ENCODE results near the gene ANKRD55. TPM values are rescaled to one million over a fixed set of nuclear protein-coding genes. Genes with fewer than 3 reads are reported as not detected.

ANKRD55 gene
- total RNA-seq, 2 donors from 2014 or later, result not detected

GRCh38 chr5:56070851-56071465, 162.2 kb downstream of the ANKRD55 start:
- H3K36me3 ChIP-seq, result no peaks in the 10 kb centered on the region
- no peak overlapping the region for H3K9ac ChIP-seq (ENCODE audit: low read depth in 2 of 2, low read length in 2 of 2)
- no peak overlapping the region for H3K4me3 ChIP-seq
- TF ChIP-seq CTCF (IDR thresholded peaks at IDR 0.05), result no peak
- H3K9me3 ChIP-seq, result no peaks in the 10 kb centered on the region
- no peak for DNase-seq
- H3K4me1 ChIP-seq, result no peaks in the 10 kb centered on the region
- H3K27me3 ChIP-seq, result no peaks in the 10 kb centered on the region
- intact Hi-C loops (cut with DNase I), result loop anchor here (5.0 kb wide), 1 partner anchor 89 kb away; no protein-coding TSS in a partner anchor
- peak overlapping the region; percentile 5 for H3K27ac ChIP-seq

- Histone ChIP-seq H3K27me3 (no peaks in the 10 kb centered on the region), H3K4me3 (no peak overlapping the region), H3K36me3 (no peaks in the 10 kb centered on the region), H3K27ac (no peak overlapping the region), H3K9me3 (no peaks in the 10 kb centered on the region), H3K9ac (ENCODE audit: low read depth in 2 of 2, low read length in 2 of 2) (no peak overlapping the region), H3K4me1 (no peaks in the 10 kb centered on the region)
- DNase-seq, result no peak
- intact Hi-C loops (cut with DNase I), result loop anchor here (5.0 kb wide), 1 partner anchor 87 kb away; no protein-coding TSS in a partner anchor
- no peak for TF ChIP-seq CTCF (IDR thresholded peaks at IDR 0.05)
Measured at GRCh38 chr5:56069652-56070226, 163.4 kb downstream of the ANKRD55 start.

GRCh38 chr5:56066931-56067450, 166.1 kb downstream of the ANKRD55 start:
- DNase-seq, result no peak
- Histone ChIP-seq H3K27me3 (no peaks in the 10 kb centered on the region), H3K9ac (ENCODE audit: low read depth in 2 of 2, low read length in 2 of 2) (no peak overlapping the region), H3K4me1 (no peaks in the 10 kb centered on the region), H3K9me3 (no peaks in the 10 kb centered on the region), H3K4me3 (no peak overlapping the region), H3K36me3 (no peaks in the 10 kb centered on the region), H3K27ac (no peak overlapping the region)
- TF ChIP-seq CTCF (IDR thresholded peaks at IDR 0.05), result no peak
- intact Hi-C loops (cut with DNase I), result no loop called here

- Histone ChIP-seq H3K27ac (no peak overlapping the region), H3K9me3 (no peaks in the 10 kb centered on the region), H3K9ac (ENCODE audit: low read depth in 2 of 2, low read length in 2 of 2) (no peak overlapping the region), H3K4me1 (no peaks in the 10 kb centered on the region), H3K27me3 (no peaks in the 10 kb centered on the region), H3K36me3 (no peaks in the 10 kb centered on the region), H3K4me3 (no peak overlapping the region)
- no peak for DNase-seq
- intact Hi-C loops (cut with DNase I), result no loop called here
- TF ChIP-seq CTCF (IDR thresholded peaks at IDR 0.05), result no peak
Measured at GRCh38 chr5:56064984-56065383, 168.1 kb downstream of the ANKRD55 start.

GRCh38 chr5:56060276-56061110, 172.6 kb downstream of the ANKRD55 start:
- Histone ChIP-seq H3K9me3 (no peaks in the 10 kb centered on the region), H3K27ac (no peak overlapping the region), H3K36me3 (no peaks in the 10 kb centered on the region), H3K4me1 (no peaks in the 10 kb centered on the region), H3K4me3 (no peak overlapping the region), H3K9ac (ENCODE audit: low read depth in 2 of 2, low read length in 2 of 2) (no peak overlapping the region), H3K27me3 (no peaks in the 10 kb centered on the region)
- no peak for DNase-seq
- TF ChIP-seq CTCF (IDR thresholded peaks at IDR 0.05), result no peak
- intact Hi-C loops (cut with DNase I), result no loop called here

All from colonic mucosa (tissue), 4 donors.